Type B pancreatic cell (in vitro differentiated cells): Measurements from ENCODE around the gene GPR83. TPM values are rescaled to one million over a fixed set of nuclear protein-coding genes. Genes with fewer than 3 reads are reported as not detected.

Experiments used
- DNase-seq: peaks from one replicate; pipeline ENCODE4 v3.0.0; 2021; ENCODE audit warnings: mixed read lengths; ENCODE audit not compliant: unreplicated experiment; ENCODE audit errors: extremely low spot score
- H3K27ac Mint-ChIP-seq: 2 replicates; pipeline ENCODE4 v1.8.0; 2021; ENCODE audit warnings: mild to moderate bottlenecking, mixed read lengths
- H3K27me3 Mint-ChIP-seq: 2 replicates; pipeline ENCODE4 v1.8.0; 2021; ENCODE audit warnings: mixed read lengths
- H3K36me3 Mint-ChIP-seq: 2 replicates; pipeline ENCODE4 v1.8.0; 2021; ENCODE audit warnings: mixed read lengths
- H3K4me1 Mint-ChIP-seq: one replicate; pipeline ENCODE4 v1.8.0; 2021; ENCODE audit warnings: mixed read lengths; ENCODE audit not compliant: unreplicated experiment
- H3K4me3 Mint-ChIP-seq: 2 replicates; pipeline ENCODE4 v1.8.0; 2021; ENCODE audit warnings: mild to moderate bottlenecking, mixed read lengths
- H3K9me3 Mint-ChIP-seq: 2 replicates; pipeline ENCODE4 v1.8.0; 2021; ENCODE audit warnings: mixed read lengths
- total RNA-seq: library from RNA; stranded (reverse); gene quantifications from 2 replicates; pipeline ENCODE4 v1.2.1, GENCODE V29; 2021; ENCODE audit warnings: low replicate concordance
- TF ChIP-seq, protein P1 (sequence below): fragments of 200-600 bp; sonication (generic); conservative IDR thresholded peaks from 2 replicates; pipeline ENCODE4 v1.5.0; 2021; ENCODE audit warnings: antibody characterized with exemption, mild to moderate bottlenecking

Gene GPR83
- total RNA-seq, 1 donor from 2014 or later = 0.43 TPM

- Mint-ChIP-seq H3K9me3 (no peaks in the 10 kb centered on the region), H3K36me3 (no peaks in the 10 kb centered on the region), H3K4me1 (no peaks in the 10 kb centered on the region), H3K27me3 (peaks cover 11% of the 10 kb centered on the region), H3K27ac (no peak overlapping the region), H3K4me3 (no peak overlapping the region)
- TF ChIP-seq, protein P1, sequence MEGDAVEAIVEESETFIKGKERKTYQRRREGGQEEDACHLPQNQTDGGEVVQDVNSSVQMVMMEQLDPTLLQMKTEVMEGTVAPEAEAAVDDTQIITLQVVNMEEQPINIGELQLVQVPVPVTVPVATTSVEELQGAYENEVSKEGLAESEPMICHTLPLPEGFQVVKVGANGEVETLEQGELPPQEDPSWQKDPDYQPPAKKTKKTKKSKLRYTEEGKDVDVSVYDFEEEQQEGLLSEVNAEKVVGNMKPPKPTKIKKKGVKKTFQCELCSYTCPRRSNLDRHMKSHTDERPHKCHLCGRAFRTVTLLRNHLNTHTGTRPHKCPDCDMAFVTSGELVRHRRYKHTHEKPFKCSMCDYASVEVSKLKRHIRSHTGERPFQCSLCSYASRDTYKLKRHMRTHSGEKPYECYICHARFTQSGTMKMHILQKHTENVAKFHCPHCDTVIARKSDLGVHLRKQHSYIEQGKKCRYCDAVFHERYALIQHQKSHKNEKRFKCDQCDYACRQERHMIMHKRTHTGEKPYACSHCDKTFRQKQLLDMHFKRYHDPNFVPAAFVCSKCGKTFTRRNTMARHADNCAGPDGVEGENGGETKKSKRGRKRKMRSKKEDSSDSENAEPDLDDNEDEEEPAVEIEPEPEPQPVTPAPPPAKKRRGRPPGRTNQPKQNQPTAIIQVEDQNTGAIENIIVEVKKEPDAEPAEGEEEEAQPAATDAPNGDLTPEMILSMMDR = no peak
- DNase-seq = no peak
These were observed 57.7 kb downstream of the GPR83 start for GRCh38 chr11:94343495-94343894.

- Mint-ChIP-seq H3K27ac (no peak overlapping the region), H3K4me1 (no peaks in the 10 kb centered on the region), H3K4me3 (no peak overlapping the region), H3K27me3 (peaks cover 5% of the 10 kb centered on the region), H3K36me3 (no peaks in the 10 kb centered on the region), H3K9me3 (no peaks in the 10 kb centered on the region)
- DNase-seq = no peak
- TF ChIP-seq, protein P1 = no peak
These were observed 59.0 kb downstream of the GPR83 start for GRCh38 chr11:94342250-94342649.

DNA sequence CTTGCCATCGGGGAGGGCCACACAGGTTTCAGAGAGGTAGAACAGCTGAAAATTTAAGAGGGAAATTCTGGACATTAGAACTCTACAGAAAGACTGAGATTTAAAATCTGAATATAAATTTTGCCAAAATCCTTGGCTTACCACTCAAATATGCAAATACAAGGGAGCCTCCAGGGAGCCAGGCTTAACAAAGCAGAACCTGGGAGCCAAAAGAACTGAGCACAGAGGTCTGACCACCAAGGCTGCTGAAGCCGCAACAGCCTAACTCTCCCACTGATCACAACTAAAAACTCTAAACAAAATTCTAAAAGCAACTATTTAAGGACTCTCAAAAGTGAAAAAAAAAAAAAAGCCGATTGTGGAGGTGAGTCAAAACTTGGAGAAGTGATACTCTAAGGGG lies 62.6 kb downstream of the GPR83 start:
- Mint-ChIP-seq H3K36me3 (no peaks in the 10 kb centered on the region), H3K4me1 (no peaks in the 10 kb centered on the region), H3K4me3 (no peak overlapping the region), H3K9me3 (no peaks in the 10 kb centered on the region), H3K27ac (no peak overlapping the region), H3K27me3 (peaks cover 8% of the 10 kb centered on the region)
- TF ChIP-seq, protein P1 = no peak
- DNase-seq = no peak

GRCh38 chr11:94336033-94336432 lies 65.2 kb downstream of the GPR83 start:
- TF ChIP-seq, protein P1 = no peak
- Mint-ChIP-seq H3K4me3 (no peak overlapping the region), H3K27me3 (peaks cover 8% of the 10 kb centered on the region), H3K9me3 (no peaks in the 10 kb centered on the region), H3K4me1 (no peaks in the 10 kb centered on the region), H3K27ac (no peak overlapping the region), H3K36me3 (no peaks in the 10 kb centered on the region)
- DNase-seq = no peak

DNA sequence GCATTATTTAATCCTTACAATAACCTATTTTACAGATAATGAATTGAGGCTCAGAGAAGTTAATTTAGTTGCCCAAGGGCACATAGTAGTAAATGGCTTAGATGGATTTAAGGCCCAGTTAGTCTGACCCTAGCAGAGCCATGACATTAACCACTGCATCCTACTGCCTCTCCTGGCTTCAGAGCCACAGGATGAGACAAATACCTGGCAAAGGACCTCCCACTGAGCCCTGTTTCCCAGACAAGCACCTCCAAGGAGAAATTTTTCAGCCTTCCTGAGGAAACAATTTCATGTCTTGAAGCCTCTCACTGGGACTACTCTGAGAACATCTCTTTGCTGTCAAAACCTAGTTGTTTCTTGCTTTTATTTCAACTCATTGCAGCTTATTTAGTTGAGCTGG lies 68.4 kb downstream of the GPR83 start:
- DNase-seq = no peak
- Mint-ChIP-seq H3K27me3 (peaks cover 15% of the 10 kb centered on the region), H3K4me1 (no peaks in the 10 kb centered on the region), H3K4me3 (no peak overlapping the region), H3K9me3 (no peaks in the 10 kb centered on the region), H3K36me3 (no peaks in the 10 kb centered on the region), H3K27ac (no peak overlapping the region)
- TF ChIP-seq, protein P1 = no peak

DNA sequence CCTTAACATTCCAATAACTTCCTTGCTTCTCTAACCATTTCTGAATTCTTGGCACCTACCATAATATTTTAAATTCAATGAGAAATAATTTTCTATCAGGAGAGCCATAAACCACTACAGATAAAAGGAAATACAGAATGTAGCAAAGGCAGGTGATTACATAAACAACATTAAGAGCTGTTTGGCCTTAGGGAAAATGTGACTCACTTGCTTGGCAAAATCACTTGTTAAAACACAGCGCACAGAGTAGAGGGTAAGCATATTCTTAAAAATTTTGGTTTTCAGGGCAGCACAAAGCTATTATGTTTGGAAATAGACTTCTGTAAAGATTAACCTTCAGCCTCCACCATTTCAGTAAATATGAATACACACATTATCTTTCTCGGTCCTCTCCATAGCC lies 70.4 kb downstream of the GPR83 start:
- Mint-ChIP-seq H3K27ac (no peak overlapping the region), H3K27me3 (peaks cover 23% of the 10 kb centered on the region), H3K4me3 (no peak overlapping the region), H3K36me3 (no peaks in the 10 kb centered on the region), H3K9me3 (no peaks in the 10 kb centered on the region), H3K4me1 (no peaks in the 10 kb centered on the region)
- no peak for DNase-seq
- TF ChIP-seq, protein P1 = no peak
